ENCODE measurements around the gene RTF1. TPM values are rescaled to one million over a fixed set of nuclear protein-coding genes. Genes with fewer than 3 reads are reported as not detected.
"Not testable (repeated sequence)": the region's sequence is repeated elsewhere in the genome, so short reads cannot be mapped to it uniquely, and the experiment has no call there.

RTF1 gene
- total RNA-seq (2014; rRNA removed; shearing (Covaris generic)), result 24.6 and 58.4 TPM in 2 replicates

- in situ Hi-C loops (cut with HindIII; ENCODE audit: low sequenced_read_pairs), result no loop called here
- peak; percentile 92 for DNase-seq (ENCODE audit: low spot score)
Measured at GRCh38 chr15:41416742-41417417, at the start of gene RTF1. TSS of gene RTF1 (plus strand) at chr15:41417095. CDS start at chr15:41417116, 21 bp downstream.

- in situ Hi-C loops (cut with HindIII; ENCODE audit: low sequenced_read_pairs), result no loop called here
- no peak for DNase-seq (ENCODE audit: low spot score)
Measured at GRCh38 chr15:41367418-41367817, 49.5 kb upstream of the RTF1 start.

- DNase-seq (ENCODE audit: low spot score), result no peak
- in situ Hi-C loops (cut with HindIII; ENCODE audit: low sequenced_read_pairs), result no loop called here
Measured at GRCh38 chr15:41377978-41378377, 38.9 kb upstream of the RTF1 start.

- not testable (repeated sequence) for DNase-seq (ENCODE audit: low spot score)
Measured at GRCh38 chr15:41383974-41384749, 32.7 kb upstream of the RTF1 start.

GRCh38 chr15:41387646-41388045 is 29.2 kb upstream of the RTF1 start:
- DNase-seq (ENCODE audit: low spot score), result no peak
- in situ Hi-C loops (cut with HindIII; ENCODE audit: low sequenced_read_pairs), result no loop called here

More at GRCh38 chr15:41383974-41384749, 32.7 kb upstream of the RTF1 start:
- in situ Hi-C loops (cut with HindIII; ENCODE audit: low sequenced_read_pairs), result not testable (repeated sequence)

GRCh38 chr15:41392659-41393058 is 24.2 kb upstream of the RTF1 start:
- DNase-seq (ENCODE audit: low spot score), result no peak
- in situ Hi-C loops (cut with HindIII; ENCODE audit: low sequenced_read_pairs), result no loop called here

- in situ Hi-C loops (cut with HindIII; ENCODE audit: low sequenced_read_pairs), result no loop called here
- DNase-seq (ENCODE audit: low spot score), result no peak
Measured at GRCh38 chr15:41394924-41395323, 22.0 kb upstream of the RTF1 start.

- in situ Hi-C loops (cut with HindIII; ENCODE audit: low sequenced_read_pairs), result no loop called here
Measured at GRCh38 chr15:41396111-41396510, 20.8 kb upstream of the RTF1 start.

GRCh38 chr15:41401904-41402267 is 15.0 kb upstream of the RTF1 start:
- in situ Hi-C loops (cut with HindIII; ENCODE audit: low sequenced_read_pairs), result no loop called here
- DNase-seq (ENCODE audit: low spot score), result no peak

More at GRCh38 chr15:41396111-41396510, 20.8 kb upstream of the RTF1 start:
- no peak for DNase-seq (ENCODE audit: low spot score)

- no peak for DNase-seq (ENCODE audit: low spot score)
- in situ Hi-C loops (cut with HindIII; ENCODE audit: low sequenced_read_pairs), result no loop called here
Measured at GRCh38 chr15:41407341-41407740, 9.6 kb upstream of the RTF1 start.

- peak; percentile 5 for DNase-seq (ENCODE audit: low spot score)
- in situ Hi-C loops (cut with HindIII; ENCODE audit: low sequenced_read_pairs), result no loop called here
Measured at GRCh38 chr15:41408234-41408641, 8.7 kb upstream of the RTF1 start.

GRCh38 chr15:41411031-41411430 is 5.9 kb upstream of the RTF1 start:
- no peak for DNase-seq (ENCODE audit: low spot score)
- in situ Hi-C loops (cut with HindIII; ENCODE audit: low sequenced_read_pairs), result no loop called here

- DNase-seq (ENCODE audit: low spot score), result no peak
- in situ Hi-C loops (cut with HindIII; ENCODE audit: low sequenced_read_pairs), result no loop called here
Measured at GRCh38 chr15:41411441-41411840, 5.5 kb upstream of the RTF1 start.

GRCh38 chr15:41416128-41416741 is 660 bp upstream of the RTF1 start:
- in situ Hi-C loops (cut with HindIII; ENCODE audit: low sequenced_read_pairs), result no loop called here
- DNase-seq (ENCODE audit: low spot score), result no peak

GRCh38 chr15:41417418-41418195 is 712 bp downstream of the RTF1 start:
- no peak for DNase-seq (ENCODE audit: low spot score)
- in situ Hi-C loops (cut with HindIII; ENCODE audit: low sequenced_read_pairs), result no loop called here

- in situ Hi-C loops (cut with HindIII; ENCODE audit: low sequenced_read_pairs), result no loop called here
- no peak for DNase-seq (ENCODE audit: low spot score)
Measured at GRCh38 chr15:41423979-41424659, 7.2 kb downstream of the RTF1 start.

- no peak for DNase-seq (ENCODE audit: low spot score)
- in situ Hi-C loops (cut with HindIII; ENCODE audit: low sequenced_read_pairs), result no loop called here
Measured at GRCh38 chr15:41424809-41425208, 7.9 kb downstream of the RTF1 start.

- DNase-seq (ENCODE audit: low spot score); in situ Hi-C loops (cut with HindIII; ENCODE audit: low sequenced_read_pairs): not testable (repeated sequence)
Measured at GRCh38 chr15:41425907-41426306, 9.0 kb downstream of the RTF1 start.
